Measurements from ENCODE around the gene RASA1.

DNA sequence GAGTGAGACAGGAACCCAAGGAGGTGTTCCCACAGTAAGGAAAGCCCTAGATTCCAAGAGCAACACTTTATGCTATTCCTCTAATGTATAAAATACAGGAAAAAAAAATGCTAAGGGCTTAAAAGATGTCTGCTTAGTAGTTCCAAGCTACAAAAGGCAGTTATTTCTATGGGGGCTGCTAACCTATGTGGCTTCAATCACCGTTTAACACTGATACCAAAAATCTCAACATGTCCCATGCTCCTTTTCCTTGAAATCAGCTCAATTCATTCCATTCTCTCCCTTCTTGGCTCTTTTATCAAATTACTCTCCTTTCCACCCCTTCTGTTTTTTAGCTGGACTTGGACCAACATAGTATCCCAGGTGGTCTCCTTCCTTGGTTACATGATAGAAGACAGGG is 124.5 kb downstream of the RASA1 start:
- no peak for TF ChIP-seq CTCF (IDR thresholded peaks at IDR 0.05; ENCODE audit: low read depth, low read length)
- no peak for TF ChIP-seq POLR2A (IDR thresholded peaks at IDR 0.05; ENCODE audit: extremely low read depth, insufficient read length)
- TF ChIP-seq MYC (IDR thresholded peaks at IDR 0.05; ENCODE audit: low read depth, low read length) = no peak
